Lower lobe of right lung (tissue), 2 donors: ENCODE measurements around the gene CASP9. TPM values are rescaled to one million over a fixed set of nuclear protein-coding genes. Genes with fewer than 3 reads are reported as not detected.
"Not testable (repeated sequence)": the region's sequence is repeated elsewhere in the genome, so short reads cannot be mapped to it uniquely, and the experiment has no call there.

Experiments
- ATAC-seq, 2 donors: fragments of 200-7000 bp; cut with Tn5 transposase; one replicate each; pipeline ENCODE4 v1.9.1; 2020 to 2022; ENCODE audit warnings: mild to moderate bottlenecking in 2 of 2, moderate library complexity in 2 of 2
- DNase-seq: peaks from one replicate; pipeline ENCODE4 v3.0.0-alpha.2; 2020
- H3K27ac ChIP-seq: fragments of 200-600 bp; one replicate; pipeline ENCODE4 v1.8.0; 2022
- H3K27me3 ChIP-seq: fragments of 200-600 bp; one replicate; pipeline ENCODE4 v1.8.0; 2022; ENCODE audit warnings: low read depth
- H3K36me3 ChIP-seq: fragments of 200-600 bp; one replicate; pipeline ENCODE4 v1.8.0; 2022; ENCODE audit warnings: mild to moderate bottlenecking
- H3K4me1 ChIP-seq: fragments of 200-600 bp; one replicate; pipeline ENCODE4 v1.8.0; 2022
- H3K4me3 ChIP-seq: fragments of 200-600 bp; one replicate; pipeline ENCODE4 v1.8.0; 2022; ENCODE audit warnings: mild to moderate bottlenecking
- H3K9me3 ChIP-seq: fragments of 200-600 bp; one replicate; pipeline ENCODE4 v1.8.0; 2022
- intact Hi-C: fragments of 100-400 bp; cut with DNase I; formaldehyde crosslinking; loops from one replicate; pipeline ENCODE4 v1.11.0; 2022
- total RNA-seq: library from RNA; stranded (reverse); fragmentation: NEBNext Ultra II Directional; extraction: Animal tissue kit (Norgen Biotek cat#: 25700); gene quantifications from one replicate; pipeline ENCODE4 v1.2.1, GENCODE V29; 2021
- TF ChIP-seq, protein P1 (sequence below): fragments of 200-600 bp; IDR thresholded peaks from one replicate; pipeline ENCODE4 v1.8.0; 2022; ENCODE audit warnings: antibody characterized with exemption, mild to moderate bottlenecking
- donor health status: DM: no; HTN: yes; CAD: no; lungs with severe emphysema.

CASP9 gene
- total RNA-seq, 1 donor from 2014 or later, result 16.4 TPM

DNA sequence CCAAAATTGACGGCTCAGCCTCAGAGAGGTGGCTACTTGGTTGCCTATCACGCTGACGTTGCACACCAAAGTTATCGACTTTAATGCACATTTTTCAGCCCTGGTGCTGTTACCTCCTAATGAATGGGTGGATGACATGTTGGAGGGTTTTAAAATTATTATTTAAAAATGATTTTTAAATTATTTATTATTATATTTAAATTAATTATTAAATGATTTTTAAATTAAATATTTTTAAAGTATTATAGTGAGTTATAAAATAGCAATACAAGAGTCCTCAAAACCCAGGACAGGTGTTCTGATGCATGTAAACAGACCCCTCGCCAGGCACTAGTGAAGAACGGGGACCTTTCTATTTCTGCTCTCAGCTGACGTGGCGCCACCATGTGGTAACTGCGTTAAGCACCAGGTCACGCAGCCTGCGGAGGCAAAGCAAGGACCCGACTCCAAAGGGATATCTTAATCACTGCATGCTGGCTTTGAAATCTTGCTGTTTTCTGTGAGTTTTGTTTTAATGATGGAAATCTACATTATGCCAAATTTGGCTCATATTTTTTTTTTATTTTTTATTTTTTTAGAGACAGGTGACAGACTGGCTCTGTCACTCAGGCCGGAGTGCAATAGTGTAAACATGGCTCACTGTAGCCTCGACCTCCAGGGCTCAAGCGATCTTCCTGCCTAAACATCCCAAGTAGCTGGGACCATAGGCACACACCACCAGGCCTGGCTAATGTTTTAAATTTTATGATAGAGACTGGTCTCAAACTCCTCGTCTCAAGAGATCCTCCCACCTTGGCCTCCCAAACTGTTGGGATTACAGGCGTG, 22.6 kb downstream of the CASP9 start:
- ATAC-seq, result peak; percentile 66 to 68
- H3K36me3 ChIP-seq, result peaks cover 41% of the 10 kb centered on the region
- no peak overlapping the region for H3K27ac ChIP-seq
- intact Hi-C loops, result no loop called here
- H3K4me3 ChIP-seq, result no peak overlapping the region
- DNase-seq, result peak; percentile 79
- no peaks in the 10 kb centered on the region for H3K27me3 ChIP-seq
- H3K9me3 ChIP-seq, result no peaks in the 10 kb centered on the region
- H3K4me1 ChIP-seq, result no peaks in the 10 kb centered on the region
- TF ChIP-seq, protein P1, sequence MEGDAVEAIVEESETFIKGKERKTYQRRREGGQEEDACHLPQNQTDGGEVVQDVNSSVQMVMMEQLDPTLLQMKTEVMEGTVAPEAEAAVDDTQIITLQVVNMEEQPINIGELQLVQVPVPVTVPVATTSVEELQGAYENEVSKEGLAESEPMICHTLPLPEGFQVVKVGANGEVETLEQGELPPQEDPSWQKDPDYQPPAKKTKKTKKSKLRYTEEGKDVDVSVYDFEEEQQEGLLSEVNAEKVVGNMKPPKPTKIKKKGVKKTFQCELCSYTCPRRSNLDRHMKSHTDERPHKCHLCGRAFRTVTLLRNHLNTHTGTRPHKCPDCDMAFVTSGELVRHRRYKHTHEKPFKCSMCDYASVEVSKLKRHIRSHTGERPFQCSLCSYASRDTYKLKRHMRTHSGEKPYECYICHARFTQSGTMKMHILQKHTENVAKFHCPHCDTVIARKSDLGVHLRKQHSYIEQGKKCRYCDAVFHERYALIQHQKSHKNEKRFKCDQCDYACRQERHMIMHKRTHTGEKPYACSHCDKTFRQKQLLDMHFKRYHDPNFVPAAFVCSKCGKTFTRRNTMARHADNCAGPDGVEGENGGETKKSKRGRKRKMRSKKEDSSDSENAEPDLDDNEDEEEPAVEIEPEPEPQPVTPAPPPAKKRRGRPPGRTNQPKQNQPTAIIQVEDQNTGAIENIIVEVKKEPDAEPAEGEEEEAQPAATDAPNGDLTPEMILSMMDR, result peak; percentile 70

DNA sequence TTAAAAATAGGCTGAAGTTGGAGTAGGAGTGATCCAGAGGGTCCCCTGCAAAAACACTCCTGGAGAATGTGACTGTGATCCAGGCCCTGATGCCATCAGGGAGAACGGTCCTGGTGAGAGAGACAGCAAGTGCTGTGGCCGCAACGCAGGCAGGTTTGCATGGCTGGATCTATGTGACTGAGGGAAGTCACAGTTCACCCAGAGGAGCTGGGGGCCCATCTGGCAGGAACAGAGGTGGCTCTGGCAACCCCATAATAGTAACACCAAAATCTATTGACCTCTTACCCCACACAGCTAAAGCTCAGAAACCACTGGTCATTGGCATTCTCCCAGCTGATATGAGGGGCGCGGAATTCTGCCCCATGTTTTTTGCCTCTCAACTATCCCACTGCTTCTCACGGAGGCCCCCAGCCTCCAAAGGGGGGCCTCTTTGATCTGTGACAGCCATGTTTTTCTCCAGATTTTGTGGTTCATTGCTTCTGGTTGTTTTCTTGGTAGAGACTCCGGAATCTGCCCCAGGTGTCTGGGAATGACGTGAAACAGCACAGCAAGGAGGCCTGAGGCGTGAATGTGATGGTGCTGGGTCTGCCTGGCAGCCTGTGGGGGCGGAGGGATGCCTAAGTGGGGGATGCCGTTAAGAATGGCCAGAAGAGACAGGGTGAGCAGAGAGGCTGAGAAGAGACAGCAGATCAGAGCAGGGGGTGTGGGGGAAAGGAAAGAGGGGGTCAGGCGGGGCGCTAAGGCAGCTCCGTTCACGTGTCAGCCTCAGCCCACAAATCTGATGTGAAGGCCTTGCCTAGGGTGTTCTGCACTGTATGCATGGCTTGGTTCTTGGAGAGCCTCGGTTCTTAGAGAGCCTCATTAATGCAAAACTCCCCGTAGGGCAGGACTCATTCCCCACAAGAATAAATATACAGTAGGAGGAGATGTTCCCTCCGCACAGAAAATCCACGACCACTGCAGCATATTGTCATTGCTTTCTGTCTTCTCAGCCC, 23.5 kb downstream of the CASP9 start:
- Histone ChIP-seq H3K4me3 (no peak overlapping the region), H3K4me1 (no peaks in the 10 kb centered on the region), H3K36me3 (peaks cover 35% of the 10 kb centered on the region), H3K27me3 (no peaks in the 10 kb centered on the region), H3K9me3 (no peaks in the 10 kb centered on the region), H3K27ac (no peak overlapping the region)
- DNase-seq (no peak), ATAC-seq (no peak)
- intact Hi-C loops, result no loop called here
- TF ChIP-seq, protein P1, result no peak

DNA sequence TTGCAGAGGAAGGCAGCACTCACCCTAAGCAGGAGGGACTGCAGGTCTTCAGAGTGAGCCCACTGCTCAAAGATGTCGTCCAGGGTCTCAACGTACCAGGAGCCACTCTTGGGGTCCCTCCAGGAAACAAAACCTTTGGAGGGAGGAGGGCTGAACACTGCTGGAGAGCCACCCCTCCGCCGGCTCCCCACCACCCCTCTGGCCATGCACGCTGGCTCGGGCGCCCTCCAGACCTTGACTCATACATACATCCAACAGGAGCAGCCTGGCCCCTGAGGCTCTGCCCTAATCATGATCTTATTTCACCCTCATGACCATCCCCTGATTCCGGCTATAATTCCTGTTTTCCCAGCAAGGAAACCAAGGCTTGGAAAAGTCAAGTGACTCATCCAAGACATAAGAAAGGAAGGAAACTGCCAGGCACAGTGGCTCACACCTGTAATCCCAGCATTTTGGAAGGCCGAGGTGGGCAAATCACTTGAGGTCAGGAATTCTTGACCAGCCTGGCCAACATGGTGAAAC, 30.1 kb downstream of the CASP9 start:
- Histone ChIP-seq H3K4me3 (no peak overlapping the region), H3K9me3 (no peaks in the 10 kb centered on the region), H3K27ac (no peak overlapping the region), H3K36me3 (peaks cover 33% of the 10 kb centered on the region), H3K27me3 (no peaks in the 10 kb centered on the region), H3K4me1 (no peaks in the 10 kb centered on the region)
- TF ChIP-seq, protein P1, result no peak
- intact Hi-C loops, result no loop called here
- ATAC-seq, result no peak
- no peak for DNase-seq

DNA sequence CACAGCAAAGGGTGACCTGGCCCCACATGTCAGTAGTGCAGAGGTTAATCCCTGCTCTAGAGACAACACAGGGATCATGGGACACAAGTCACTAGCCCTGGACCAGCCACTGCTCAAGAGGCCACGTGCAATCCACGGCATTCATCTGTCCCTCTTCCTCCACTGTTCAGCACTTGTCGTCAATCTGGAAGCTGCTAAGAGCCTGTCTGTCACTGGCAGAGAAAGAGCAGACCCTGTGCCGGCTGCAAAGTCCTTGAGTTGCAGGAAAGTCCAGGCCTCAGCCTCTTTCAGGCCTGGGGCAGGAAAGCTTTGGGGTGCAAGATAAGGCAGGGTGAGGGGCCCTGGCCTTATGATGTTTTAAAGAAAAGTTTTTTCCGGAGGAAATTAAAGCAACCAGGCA, 31.4 kb downstream of the CASP9 start:
- intact Hi-C loops, result no loop called here

DNA sequence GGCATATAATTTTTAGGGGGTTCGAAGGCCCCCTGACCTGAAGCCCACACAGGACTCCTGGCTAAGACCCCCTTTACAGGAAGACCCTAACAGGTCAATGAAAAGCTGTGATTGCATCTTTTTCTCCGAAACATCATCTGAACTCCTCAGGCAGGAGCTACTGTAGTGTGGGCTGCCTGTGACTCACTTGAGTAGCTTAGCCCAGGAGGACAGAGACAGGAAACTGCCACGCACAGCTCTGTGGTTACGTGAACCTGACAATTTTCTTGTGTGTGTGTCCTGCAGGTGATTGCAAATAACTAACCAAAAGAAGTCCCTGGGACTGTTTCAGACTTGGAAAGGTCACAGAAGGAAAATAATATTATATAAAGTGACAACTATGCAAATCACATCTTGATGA, 33.0 kb downstream of the CASP9 start:
- H3K36me3 ChIP-seq, result peaks cover 27% of the 10 kb centered on the region
- H3K4me1 ChIP-seq, intact Hi-C loops, H3K27ac ChIP-seq, H3K27me3 ChIP-seq, ATAC-seq, H3K9me3 ChIP-seq, H3K4me3 ChIP-seq, DNase-seq: not testable (repeated sequence)

More for the DNA sequence above, 31.4 kb downstream of the CASP9 start:
- no peak overlapping the region for H3K4me3 ChIP-seq
- no peaks in the 10 kb centered on the region for H3K27me3 ChIP-seq
- H3K4me1 ChIP-seq, result no peaks in the 10 kb centered on the region
- H3K27ac ChIP-seq, result no peak overlapping the region
- no peaks in the 10 kb centered on the region for H3K9me3 ChIP-seq
- ATAC-seq (no peak), DNase-seq (no peak)
- TF ChIP-seq, protein P1, result no peak
- peaks cover 33% of the 10 kb centered on the region for H3K36me3 ChIP-seq
